NCI-H128 (cell line): ENCODE results near the gene ECEL1.

ENCODE experiments used
- DNase-seq: peaks from one replicate; lab custom pipeline; 2025; ENCODE audit not compliant: unreplicated experiment; lab: John Stamatoyannopoulos, UW

Gene ECEL1

DNA sequence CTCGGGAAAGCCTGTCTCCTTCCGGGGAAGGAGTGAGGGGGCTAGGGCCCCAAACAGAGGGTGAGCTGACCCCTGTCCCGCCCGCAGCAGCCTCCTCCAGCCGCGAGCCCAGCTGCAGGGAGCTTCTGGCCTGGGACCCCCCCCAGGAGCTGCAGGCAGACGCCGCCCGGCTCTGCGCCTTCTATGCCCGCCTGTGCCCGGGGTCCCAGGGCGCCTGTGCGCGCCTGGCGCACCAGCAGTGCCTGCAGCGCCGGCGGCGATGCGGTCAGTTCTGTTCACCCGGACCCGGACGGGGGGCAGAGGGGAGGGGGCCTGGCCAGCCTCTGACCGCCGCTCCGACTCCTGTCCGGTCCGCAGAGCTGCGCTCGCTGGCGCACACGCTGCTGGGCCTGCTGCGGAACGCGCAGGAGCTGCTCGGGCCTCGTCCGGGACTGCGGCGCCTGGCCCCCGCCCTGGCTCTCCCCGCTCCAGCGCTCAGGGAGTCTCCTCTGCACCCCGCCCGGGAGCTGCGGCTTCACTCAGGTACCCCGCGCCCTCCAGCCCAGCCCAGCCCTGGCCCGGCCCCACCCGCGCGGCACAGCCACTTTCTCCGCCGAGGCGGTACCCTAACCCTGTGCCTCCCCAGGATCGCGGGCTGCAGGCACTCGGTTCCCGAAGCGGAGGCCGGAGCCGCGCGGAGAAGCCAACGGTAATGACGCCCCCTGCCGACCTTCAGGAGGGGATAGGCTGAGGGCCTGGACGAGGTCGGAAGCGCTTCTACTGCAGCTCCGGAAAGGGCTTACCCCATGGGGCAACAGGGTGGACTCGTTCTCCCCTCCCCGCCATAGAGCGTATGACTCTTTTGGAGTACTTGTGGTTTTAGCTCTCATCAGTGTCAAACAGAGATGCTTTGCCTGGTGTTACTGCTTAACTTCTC lies 36.3 kb upstream of the ECEL1 start:
- no peak for DNase-seq

DNA sequence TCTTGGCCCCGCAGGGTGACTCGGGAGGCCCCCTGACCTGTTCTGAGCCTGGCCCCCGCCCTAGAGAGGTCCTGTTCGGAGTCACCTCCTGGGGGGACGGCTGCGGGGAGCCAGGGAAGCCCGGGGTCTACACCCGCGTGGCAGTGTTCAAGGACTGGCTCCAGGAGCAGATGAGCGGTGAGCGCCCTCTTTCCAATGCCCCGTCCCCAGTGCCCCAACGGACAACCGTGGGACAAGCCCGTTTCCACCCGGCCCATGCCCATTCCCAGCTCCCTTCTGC lies 35.7 kb upstream of the ECEL1 start:
- no peak for DNase-seq

DNA sequence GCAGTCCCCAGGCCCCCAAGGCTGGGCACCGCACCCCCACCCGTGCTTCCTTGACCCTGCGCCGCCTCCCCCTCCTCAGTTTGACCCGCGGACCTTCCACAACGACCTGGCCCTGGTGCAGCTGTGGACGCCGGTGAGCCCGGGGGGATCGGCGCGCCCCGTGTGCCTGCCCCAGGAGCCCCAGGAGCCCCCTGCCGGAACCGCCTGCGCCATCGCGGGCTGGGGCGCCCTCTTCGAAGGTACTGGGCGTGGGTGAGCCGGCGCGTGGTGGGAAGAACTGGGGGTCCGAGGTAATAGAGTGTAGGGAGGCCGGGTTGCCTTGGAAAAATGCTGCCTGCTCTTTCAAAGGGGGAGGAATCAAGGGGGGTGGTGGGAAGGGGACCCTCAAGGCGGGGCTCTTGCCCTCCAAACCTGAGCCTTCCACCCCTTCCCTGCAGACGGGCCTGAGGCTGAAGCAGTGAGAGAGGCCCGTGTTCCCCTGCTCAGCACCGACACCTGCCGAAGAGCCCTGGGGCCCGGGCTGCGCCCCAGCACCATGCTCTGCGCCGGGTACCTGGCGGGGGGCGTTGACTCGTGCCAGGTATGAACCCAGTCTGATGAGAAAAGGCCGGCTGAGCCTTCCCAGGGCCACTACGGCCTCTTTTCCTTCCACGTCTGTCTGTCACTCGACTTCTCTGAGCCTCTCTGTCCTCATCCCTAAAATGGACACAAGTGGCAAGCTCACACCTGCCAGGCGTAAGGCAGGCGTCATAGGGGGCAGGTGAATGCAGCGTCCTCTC lies 35.2 kb upstream of the ECEL1 start:
- no peak for DNase-seq

DNA sequence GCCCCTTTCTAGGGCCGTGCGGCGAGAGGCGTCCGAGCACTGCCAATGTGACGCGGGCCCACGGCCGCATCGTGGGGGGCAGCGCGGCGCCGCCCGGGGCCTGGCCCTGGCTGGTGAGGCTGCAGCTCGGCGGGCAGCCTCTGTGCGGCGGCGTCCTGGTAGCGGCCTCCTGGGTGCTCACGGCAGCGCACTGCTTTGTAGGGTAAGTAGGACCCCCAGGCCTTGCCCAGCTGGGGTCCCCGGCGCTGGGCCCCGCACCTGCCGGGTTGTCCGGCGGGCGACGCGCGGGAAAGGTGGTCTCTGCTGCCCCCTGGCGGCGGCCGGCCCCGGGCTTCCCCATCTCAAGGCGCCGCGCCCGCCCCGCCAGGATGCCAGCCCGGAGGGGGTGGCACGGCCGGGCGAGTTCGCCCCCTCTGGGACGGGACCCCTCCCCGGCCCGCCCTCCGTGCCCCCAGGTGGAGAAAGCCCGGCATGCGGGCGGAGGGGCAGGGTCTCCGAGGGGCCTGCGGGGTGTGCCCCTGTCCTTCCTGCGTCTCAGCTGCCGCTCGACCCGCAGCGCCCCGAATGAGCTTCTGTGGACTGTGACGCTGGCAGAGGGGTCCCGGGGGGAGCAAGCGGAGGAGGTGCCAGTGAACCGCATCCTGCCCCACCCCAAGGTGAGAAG lies 34.5 kb upstream of the ECEL1 start:
- DNase-seq: no peak

DNA sequence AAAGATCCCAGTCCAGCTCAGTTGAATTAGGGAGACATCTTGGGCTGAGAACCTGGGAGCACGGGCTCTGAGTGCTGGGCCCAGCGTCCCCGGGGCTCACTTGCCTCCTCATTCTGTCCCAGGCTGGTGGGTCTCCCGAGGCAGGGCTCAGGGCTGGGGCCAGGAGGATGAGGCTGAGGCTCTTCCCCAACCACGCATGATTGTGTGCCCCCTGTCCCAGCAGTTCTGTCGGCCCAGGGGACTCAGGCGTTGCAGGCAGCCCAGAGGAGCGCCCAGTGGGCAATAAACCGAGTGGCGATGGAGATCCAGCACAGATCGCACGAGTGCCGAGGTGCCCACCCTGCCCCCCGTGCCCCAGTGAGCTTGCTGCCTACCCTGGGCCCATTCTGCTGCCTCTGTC lies 33.5 kb upstream of the ECEL1 start:
- DNase-seq: no peak

DNA sequence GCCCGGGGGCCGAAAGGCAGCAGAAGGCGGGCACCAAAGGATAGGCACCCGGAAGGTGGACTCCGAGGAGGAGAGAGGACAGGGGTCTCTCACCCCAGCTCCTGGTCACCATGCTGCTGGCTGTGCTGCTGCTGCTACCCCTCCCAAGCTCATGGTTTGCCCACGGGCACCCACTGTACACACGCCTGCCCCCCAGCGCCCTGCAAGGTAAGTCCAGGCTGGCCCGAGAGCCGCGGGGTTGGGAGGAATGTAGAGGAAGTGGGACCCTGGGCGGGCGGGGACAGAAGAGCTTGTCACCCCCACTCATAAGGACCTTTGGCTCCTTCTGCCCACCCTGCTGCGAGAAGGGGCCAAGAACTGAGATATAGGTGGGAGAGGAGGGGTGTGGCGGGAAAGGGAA lies 32.9 kb upstream of the ECEL1 start:
- DNase-seq: no peak

DNA sequence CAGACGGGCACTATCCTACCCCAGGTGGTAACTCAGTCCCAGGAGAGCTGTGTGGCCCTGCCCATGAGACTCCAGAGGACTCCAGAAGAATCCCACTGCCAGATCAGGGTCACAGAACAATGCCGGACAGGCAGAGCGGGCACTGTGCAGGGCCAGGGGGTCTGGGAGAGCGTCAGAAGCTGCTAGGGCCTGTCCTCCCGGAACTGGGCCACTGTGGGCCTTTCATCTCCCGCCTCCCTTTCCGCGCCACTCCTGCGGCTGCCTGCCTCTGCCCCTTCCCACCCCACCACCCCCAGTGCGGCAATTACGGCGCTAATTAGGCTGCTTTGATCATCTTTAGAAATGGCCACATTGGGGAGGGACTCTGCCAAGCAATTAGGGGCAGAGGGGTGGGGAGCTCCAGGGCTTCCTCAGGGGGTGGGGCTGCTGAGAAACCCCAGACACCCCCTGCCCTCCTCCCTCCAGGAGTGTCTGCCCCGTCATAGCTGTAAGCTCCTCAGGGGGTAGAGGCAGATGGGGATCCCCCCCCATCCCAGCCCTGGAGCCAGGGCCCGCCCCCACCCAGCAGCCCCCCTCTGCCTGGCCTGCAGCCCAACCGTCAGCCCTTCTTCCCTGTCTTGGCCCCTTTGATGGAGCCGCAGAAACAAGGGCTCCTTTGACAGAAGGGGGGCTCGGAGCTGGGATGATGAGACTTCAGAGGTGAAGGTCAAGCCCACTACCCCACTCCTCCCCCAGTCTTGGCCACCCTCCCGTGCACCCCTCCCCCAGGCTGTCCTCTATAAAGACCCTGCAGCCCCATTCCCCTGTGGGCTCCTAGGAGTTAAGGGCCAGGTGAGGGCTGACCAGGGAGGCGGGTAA lies 32.2 kb upstream of the ECEL1 start, which contains the start of gene PRSS56:
Gene PRSS56, plus strand, starts transcription at position 808 of the 858 bp plus-strand sequence. CDS start 211 bp downstream, outside the sequence.
- no peak for DNase-seq

DNA sequence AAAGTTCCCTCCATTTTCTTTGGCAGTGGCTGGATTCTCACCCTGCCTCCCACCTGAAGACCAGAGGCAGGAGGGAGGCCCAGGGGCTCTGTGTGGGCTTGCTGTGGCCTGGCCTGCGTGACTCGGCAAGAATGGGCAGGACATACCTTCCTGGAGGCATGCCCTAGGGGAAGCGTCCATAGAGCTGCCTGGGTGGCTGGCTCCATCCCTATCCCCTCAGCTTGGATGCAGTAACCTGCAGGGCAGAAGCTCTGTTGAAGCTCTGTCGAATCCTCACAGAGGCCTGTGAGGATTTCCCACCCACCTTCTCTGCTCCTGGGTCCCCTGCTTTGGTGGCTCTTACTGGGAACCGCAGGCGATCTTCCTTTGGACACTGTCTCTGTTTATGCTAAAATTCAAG lies 31.2 kb upstream of the ECEL1 start:
- DNase-seq: no peak

DNA sequence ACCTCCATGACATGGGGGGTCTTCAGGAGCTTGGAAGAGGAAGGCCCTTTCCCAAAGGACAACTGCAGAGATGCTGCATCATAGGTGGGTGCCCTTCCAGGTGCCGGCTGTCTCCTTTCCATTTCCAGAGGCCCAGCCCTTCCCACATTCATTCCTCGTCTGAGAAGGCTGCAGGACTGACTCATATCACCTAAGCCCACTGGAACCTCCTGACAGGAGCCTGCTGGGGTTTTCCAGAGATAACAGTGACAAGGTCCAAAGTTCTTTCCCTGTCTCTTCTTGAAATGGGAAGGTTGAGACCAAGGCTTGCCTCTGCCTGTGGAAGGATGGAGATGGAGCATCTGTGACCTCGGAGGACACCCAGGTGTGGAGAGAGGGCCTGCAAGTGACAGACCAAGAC lies 28.9 kb upstream of the ECEL1 start:
- no peak for DNase-seq

DNA sequence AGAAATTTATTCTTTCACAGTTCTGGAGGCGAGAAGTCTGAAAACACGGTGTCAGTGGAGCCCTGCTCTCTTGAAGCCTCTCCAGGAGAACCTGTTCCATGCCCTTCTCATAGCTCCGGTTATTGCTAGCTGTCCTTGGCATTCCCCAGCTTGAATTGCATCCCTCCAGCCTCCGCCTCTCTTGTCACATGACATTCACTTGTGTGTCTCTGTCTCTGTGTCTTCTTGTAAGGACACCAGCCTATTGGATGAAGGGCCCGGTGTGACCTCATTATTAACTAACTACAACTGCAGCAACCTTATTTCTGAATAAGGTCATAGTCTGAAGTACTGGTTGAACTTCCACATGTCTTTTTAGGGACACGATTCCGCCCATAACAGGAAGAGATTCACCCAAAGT lies 28.0 kb upstream of the ECEL1 start:
- no peak for DNase-seq

DNA sequence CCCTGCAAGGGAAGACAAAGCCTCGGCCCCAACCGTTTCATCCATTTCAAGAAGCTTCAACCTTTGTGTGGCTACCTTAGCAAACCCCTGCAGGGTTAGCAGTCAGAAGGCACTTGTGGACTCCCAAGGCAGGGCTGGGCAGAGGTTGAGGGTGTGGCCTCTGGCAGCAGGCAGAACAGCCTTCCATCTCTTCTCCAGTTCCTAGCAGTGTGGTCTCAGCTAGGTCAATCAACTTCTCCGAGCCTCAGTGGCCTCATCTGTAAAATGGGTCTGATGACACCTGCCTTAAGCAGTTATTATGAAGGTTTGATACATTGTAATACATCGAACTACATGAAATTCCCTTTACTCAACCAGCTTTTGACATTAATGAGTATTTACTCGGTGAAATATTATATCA lies 25.7 kb upstream of the ECEL1 start:
- DNase-seq: no peak

DNA sequence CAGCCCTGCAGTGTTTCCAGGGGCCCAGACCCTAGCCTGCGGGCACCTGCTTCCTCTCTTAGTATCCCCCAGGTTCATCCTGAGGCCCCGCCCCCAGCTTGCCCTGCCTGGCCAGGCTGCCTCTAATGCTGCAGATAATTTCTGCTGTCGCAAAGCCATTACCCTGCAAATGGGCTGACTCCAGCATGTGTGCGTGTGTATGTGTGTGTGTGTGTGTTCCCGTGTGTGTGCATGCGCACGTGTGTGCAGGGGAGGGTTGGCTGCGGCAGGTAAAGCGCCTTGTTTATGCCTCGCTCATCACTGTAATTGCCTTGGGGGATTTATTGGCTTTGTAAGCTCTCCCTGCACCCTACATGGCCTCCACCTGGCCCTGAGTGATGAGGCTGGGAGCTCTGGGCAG lies 25.0 kb upstream of the ECEL1 start:
- DNase-seq: no peak

DNA sequence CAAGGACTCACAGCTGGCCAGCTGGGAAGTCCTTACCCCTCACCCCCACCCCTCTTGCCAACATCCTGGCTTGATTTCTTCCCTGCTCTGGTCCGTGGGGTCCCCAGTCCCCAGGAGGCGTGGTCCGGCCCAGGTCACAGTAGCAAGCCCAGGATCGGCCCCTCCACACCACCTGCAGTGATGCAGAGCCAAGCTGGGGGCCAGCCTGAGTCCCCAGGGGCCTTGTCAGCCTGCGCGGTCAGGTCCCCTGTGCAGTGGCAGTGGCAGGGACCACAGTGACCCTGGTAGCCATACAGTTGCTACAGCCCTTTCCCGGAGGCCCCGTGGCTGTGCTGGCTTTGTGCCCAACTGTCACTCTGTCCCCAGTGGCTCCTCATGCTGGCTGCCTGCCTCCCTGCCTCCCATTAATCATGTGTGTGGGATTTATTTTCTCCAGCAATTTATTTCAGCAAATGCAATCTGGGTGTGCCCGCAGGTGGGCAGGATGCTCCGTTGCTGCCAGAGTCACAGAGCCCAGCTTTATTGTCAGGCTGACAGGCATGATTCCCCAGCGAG lies 23.8 kb upstream of the ECEL1 start:
- no peak for DNase-seq

DNA sequence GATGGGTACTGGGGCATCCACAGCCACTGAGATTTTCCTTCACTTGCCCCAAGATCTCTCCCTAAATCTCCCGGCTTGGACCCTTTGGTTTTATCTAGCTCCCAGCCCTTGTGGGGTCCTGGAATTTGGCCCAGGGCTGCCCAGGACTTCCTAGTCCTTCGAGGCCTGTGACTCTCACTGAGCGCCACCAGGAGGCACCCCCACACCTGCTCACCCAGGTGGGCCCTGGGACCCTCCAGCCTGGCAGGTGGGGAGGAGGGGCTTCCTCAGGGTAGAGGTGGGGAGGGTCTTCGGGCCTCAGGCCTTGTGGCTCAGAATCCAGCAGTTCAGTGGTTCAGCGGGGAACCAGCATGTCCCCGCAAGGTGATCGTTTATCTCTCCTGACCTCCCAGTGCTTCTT lies 20.6 kb upstream of the ECEL1 start:
- no peak for DNase-seq

DNA sequence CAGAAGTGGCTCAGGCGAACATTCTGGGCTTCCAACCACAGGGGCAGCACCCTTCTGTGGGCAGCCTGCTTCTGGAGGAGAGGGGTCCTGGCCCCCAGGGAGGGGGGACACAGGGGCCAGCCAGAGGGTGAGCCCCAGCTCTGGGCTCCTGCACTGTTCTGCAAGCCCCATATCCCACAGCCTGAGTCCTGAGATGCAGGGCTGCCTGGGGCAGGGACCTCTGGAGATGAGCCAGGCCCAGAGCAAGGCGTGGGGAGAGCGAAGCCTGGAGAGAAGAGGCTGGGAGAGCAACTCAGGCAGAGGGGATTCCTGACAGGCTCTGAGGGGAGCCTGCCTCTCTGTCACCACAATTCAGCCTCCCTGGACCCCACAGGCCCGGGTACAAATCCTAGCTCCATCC lies 19.1 kb upstream of the ECEL1 start:
- no peak for DNase-seq

DNA sequence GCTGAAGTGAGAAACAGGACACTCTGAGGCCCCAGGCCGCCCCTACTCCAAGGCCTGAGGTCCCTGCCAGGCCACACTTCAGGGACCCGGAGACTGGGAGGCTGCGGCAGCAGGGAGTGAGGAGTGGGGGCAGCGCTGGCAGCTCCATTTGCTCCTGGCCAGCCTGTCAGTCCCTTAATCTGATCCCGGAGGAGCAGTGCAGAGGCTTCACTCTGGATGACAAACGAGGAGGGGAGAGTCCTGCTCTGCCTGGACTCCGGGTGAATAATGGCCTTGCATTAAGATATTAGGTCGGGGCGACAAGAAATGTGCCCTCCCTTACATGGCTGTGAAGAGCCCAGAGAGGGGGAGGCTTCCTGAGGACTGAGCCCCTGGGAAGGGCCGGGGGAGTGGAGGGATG lies 18.2 kb upstream of the ECEL1 start:
- DNase-seq: no peak

DNA sequence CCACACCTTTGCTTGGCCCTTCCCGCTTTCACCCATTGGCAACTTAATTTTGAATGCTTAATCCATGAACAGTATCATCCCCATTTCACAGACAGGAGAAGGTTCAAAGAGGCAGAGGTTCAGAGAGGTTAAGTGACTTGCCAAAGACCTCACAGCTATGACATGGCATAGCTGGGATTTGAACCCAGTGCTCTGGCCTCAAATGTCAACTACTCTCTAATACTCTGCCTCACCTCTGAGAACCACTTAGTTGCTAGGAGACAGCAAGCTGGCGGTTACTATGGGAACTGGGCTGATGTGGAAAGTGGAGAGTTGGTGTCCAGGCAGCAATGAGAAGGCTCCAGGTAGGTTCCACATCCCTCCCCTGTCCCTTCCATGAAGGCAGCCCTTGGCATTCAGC lies 16.8 kb upstream of the ECEL1 start:
- DNase-seq: no peak

DNA sequence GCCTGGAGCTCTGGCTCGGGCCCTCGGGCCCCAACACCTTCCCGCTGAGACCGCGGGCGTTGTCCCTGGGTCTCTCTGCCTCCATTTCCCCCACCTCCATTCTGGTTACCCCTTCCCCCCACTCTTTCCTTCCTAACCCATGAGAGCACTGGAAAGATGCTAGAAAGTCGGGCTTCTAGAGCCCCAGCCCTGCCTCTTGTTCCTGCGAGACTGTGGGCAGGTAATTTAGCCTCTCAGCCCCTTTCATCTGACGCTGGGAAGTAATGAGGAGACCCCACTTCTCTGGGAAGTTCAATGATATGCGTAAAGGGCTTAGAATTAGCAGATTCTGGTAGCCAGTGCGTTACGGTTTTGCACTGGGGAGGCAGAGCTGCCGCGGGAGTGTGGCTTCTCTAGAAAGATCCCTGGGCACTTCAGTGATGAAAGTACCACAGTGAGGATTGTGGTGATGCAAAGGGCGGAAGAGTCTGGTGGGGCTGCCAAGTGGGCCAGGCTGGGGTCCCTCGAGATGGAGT lies 16.2 kb upstream of the ECEL1 start:
- DNase-seq: no peak

DNA sequence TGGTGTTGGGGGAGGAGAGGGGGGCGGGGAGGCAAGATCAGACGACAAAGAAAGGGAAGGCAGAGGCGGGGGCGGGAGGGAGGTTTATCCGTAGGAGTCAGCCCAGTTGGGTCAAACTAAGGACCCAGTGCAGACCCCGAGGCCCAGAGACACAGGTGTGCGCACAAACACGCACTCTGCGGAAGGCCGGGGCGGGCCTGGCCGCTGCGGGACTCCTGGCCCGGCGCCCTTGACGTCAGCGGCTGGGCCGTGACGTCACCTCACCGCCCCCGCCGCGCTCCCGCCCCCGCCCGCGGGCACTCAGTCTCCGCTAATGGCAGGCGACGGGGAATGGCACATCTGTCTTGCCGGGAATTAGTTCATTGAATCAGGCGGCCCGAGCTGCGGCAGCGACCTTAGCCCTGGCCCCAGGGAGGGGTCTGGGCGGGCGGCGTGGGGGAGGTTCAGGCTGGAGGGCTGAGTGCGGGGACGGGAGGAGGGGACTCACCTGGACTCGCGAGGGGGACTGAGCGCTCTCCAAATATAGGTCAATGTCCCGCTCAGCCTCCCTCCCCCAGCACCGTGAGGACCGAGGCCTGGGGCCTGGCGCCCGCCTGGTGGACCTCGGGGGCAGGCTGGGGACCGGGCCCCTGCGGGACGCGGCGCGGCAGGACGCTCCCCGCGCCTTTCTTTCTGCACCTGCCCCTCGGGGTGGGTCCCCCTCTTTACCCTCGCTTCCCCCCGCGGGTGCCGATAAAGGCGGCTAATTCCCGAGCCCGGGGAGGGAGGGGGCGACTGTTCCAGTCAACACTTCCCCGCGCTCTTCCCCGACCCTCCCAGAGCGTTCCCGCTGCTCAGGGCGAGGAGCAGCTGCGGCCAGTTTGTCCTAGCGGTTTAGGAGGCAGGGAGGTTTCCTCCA lies 15.5 kb upstream of the ECEL1 start:
- DNase-seq: no peak

DNA sequence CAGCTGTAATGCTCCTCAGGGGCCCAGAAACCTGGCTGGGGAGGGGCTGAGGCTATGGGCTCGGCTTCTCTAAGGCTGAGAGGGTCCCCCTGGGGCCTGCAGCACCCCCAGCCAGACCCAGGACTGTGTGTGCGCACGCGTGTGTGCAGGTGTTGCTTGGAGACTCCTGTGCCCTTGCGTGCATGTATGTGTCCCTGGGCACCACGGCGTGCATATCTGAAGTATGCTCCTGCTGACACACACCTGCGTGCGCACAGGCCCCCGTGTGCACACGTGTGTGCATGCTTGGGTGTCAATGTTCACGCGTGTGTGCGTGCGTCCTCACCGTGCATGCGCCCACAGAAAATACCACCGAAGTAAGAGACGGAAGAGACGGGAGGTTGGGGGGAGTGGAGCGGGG lies 14.9 kb upstream of the ECEL1 start:
- DNase-seq: no peak
